ENCODE results near the gene PCDHGC4.

PCDHGC4 gene

DNA sequence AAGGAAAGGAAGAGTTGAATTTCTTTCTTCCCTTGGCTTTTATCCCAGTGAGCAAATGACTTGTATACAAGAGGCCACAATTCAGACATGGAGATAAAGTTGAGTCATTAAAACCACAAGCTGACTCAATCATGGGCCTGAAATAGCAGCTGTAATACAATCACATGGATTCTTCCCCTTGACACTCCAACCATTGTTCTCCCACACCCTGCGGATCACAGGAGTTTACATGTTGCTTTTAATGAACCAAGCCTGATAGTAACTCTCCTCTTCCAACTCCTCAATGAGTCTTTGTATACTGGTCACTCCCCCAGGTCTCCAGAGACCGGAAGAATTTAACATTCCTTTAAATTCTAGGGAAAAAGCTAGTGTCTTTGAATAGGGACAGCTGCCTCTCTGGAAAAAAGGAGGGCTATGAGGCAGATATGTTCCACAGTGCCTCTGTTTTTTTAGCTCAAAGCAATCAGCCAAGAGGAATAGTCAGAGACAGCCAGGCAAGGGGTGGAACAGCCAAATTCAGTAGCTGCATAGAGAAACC lies 36.5 kb downstream of the PCDHGC4 start:
- peaks cover 50% of the 10 kb centered on the region for H3K4me1 ChIP-seq (ENCODE audit: control insufficient read depth, insufficient read depth, low read length, unreplicated experiment)
- H2AFZ ChIP-seq (ENCODE audit: low read length, unreplicated experiment): no peak overlapping the region
- peaks cover 16% of the 10 kb centered on the region; the same call in 1 of the 2 replicates for H3K36me3 ChIP-seq (ENCODE audit: insufficient read depth, low read length)
- H3K79me2 ChIP-seq (ENCODE audit: control insufficient read depth, insufficient read depth, low read length, unreplicated experiment): no peaks in the 10 kb centered on the region
- H3K4me3 ChIP-seq (ENCODE audit: low read depth, low read length): no peak overlapping the region
- peak overlapping the region; percentile 84 for H3K27ac ChIP-seq (ENCODE audit: low read depth, low read length)
- H3K27me3 ChIP-seq (ENCODE audit: insufficient read depth, low read length): no peaks in the 10 kb centered on the region

DNA sequence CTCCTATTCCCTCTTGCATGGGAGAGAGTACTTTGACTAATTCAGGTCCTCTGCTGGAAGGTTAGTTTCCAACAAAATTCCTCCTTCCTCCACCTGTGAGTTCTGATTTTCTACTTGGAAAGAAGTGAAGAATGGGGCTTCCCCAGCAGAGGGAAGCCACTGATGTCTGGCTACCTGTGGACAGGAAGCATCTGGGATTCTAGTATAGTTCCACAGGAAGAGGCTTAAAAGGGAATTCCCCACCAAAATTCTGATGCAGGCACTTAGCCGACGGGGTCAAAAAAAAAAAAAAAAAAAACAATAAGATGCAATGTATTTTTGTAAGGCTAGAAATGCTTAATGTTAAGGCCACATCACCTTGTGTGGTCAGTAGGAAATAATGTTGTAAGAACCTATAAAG lies 37.5 kb downstream of the PCDHGC4 start:
- Histone ChIP-seq H3K79me2 (ENCODE audit: control insufficient read depth, insufficient read depth, low read length, unreplicated experiment) (no peaks in the 10 kb centered on the region), H3K27me3 (ENCODE audit: insufficient read depth, low read length) (no peaks in the 10 kb centered on the region), H3K4me3 (ENCODE audit: low read depth, low read length) (no peak overlapping the region), H3K27ac (ENCODE audit: low read depth, low read length) (peak overlapping the region; percentile 84), H3K4me1 (ENCODE audit: control insufficient read depth, insufficient read depth, low read length, unreplicated experiment) (peaks cover 50% of the 10 kb centered on the region), H2AFZ (ENCODE audit: low read length, unreplicated experiment) (no peak overlapping the region), H3K36me3 (ENCODE audit: insufficient read depth, low read length) (peaks cover 16% of the 10 kb centered on the region; the same call in 1 of the 2 replicates)

GRCh38 chr5:141523991-141524390 lies 39.2 kb downstream of the PCDHGC4 start:
- H3K27me3 ChIP-seq (ENCODE audit: insufficient read depth, low read length): no peaks in the 10 kb centered on the region
- H3K27ac ChIP-seq (ENCODE audit: low read depth, low read length): 0 out of 2 replicates have a peak overlapping the region, but pooled peaks have one; percentile 13
- no peaks in the 10 kb centered on the region for H3K79me2 ChIP-seq (ENCODE audit: control insufficient read depth, insufficient read depth, low read length, unreplicated experiment)
- no peak overlapping the region for H3K4me3 ChIP-seq (ENCODE audit: low read depth, low read length)
- peaks cover 15% of the 10 kb centered on the region; the same call in 1 of the 2 replicates for H3K36me3 ChIP-seq (ENCODE audit: insufficient read depth, low read length)
- H2AFZ ChIP-seq (ENCODE audit: low read length, unreplicated experiment): no peak overlapping the region
- peaks cover 55% of the 10 kb centered on the region for H3K4me1 ChIP-seq (ENCODE audit: control insufficient read depth, insufficient read depth, low read length, unreplicated experiment)

DNA sequence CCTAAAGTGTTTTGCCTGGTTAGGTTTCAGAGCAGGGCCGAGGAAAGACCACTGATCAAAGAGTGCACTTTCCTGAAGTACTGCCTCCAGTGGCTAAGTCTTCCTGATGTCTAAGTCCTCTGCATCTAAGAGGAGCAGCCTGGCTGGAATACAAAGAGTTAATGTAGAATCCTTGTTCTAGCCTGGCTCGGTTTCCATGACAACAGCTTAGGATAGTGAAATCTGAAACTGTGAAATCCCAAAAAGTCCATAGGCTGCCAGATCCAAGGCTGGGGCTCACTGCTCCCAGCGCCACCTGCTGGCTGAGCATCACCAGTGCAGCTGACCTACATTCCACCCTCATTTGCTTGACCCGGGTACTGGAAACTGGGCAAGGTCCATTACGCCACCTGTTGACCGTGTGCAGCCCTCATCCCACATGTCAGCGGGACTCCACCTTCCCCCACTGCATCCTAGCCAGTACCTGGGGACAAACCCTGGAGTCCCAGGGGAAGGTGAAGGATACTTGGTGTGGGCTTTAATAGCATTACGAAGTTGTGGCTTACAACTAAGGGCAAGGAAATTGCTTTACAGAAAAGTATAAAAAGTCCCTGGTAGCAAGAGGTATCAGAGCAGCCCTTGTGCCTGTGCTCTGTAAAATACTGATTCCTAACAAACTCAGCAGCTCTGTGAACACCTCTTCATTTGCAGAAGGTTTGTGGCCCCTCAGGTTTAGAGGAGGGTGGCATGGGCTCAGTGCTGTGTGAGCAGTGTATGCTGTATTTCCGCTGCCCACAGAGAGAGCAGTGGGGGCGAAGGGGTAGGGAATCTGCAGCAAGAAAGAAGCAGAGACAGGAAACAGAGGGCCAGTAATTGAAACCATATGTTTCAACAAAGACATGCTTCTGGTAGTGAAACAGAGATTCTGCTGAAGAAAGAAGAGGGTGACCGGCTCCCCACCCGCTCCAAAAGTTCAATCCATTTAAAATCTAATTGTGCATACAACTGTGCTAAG lies 40.1 kb downstream of the PCDHGC4 start:
- Histone ChIP-seq H3K79me2 (ENCODE audit: control insufficient read depth, insufficient read depth, low read length, unreplicated experiment) (no peaks in the 10 kb centered on the region), H3K36me3 (ENCODE audit: insufficient read depth, low read length) (peaks cover 6% of the 10 kb centered on the region; the same call in 1 of the 2 replicates), H3K4me1 (ENCODE audit: control insufficient read depth, insufficient read depth, low read length, unreplicated experiment) (peaks cover 58% of the 10 kb centered on the region), H3K27me3 (ENCODE audit: insufficient read depth, low read length) (no peaks in the 10 kb centered on the region), H3K4me3 (ENCODE audit: low read depth, low read length) (no peak overlapping the region), H3K27ac (ENCODE audit: low read depth, low read length) (peak overlapping the region; percentile 57), H2AFZ (ENCODE audit: low read length, unreplicated experiment) (no peak overlapping the region)

DNA sequence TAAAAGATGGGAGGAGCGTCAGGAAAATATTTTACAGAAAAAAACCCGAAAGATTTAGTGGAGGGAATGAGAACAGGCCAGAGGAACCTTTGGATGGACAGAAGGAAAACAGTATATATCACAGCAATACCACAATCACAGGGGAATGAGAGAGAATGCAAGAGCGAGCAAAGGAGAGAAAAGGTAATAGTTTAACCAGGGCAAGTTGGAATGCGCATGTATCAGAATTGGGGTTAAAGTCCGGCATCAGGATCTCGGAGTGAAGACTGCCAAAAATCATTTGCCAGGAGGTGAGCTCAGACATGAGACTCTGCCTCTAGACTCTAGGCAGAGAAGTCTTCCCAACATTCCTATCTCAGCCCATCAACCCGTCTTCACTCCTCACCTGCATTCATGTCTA lies 40.8 kb downstream of the PCDHGC4 start:
- no peak overlapping the region for H2AFZ ChIP-seq (ENCODE audit: low read length, unreplicated experiment)
- no peak overlapping the region for H3K4me3 ChIP-seq (ENCODE audit: low read depth, low read length)
- H3K36me3 ChIP-seq (ENCODE audit: insufficient read depth, low read length): peaks cover 6% of the 10 kb centered on the region; the same call in 1 of the 2 replicates
- peaks cover 50% of the 10 kb centered on the region for H3K4me1 ChIP-seq (ENCODE audit: control insufficient read depth, insufficient read depth, low read length, unreplicated experiment)
- H3K79me2 ChIP-seq (ENCODE audit: control insufficient read depth, insufficient read depth, low read length, unreplicated experiment): no peaks in the 10 kb centered on the region
- H3K27me3 ChIP-seq (ENCODE audit: insufficient read depth, low read length): no peaks in the 10 kb centered on the region
- peak overlapping the region; percentile 57 for H3K27ac ChIP-seq (ENCODE audit: low read depth, low read length)

- no peak overlapping the region for H2AFZ ChIP-seq (ENCODE audit: low read length, unreplicated experiment)
- peaks cover 34% of the 10 kb centered on the region for H3K4me1 ChIP-seq (ENCODE audit: control insufficient read depth, insufficient read depth, low read length, unreplicated experiment)
- no peaks in the 10 kb centered on the region for H3K79me2 ChIP-seq (ENCODE audit: control insufficient read depth, insufficient read depth, low read length, unreplicated experiment)
- H3K4me3 ChIP-seq (ENCODE audit: low read depth, low read length): no peak overlapping the region
- peaks cover 7% of the 10 kb centered on the region; the same call in 1 of the 2 replicates for H3K36me3 ChIP-seq (ENCODE audit: insufficient read depth, low read length)
- H3K27me3 ChIP-seq (ENCODE audit: insufficient read depth, low read length): no peaks in the 10 kb centered on the region
- no peak overlapping the region for H3K27ac ChIP-seq (ENCODE audit: low read depth, low read length)
Observed at GRCh38 chr5:141527426-141527825, 42.6 kb downstream of the PCDHGC4 start.

- Histone ChIP-seq H3K27ac (ENCODE audit: low read depth, low read length) (0 out of 2 replicates have a peak overlapping the region, but pooled peaks have one; percentile 12), H3K79me2 (ENCODE audit: control insufficient read depth, insufficient read depth, low read length, unreplicated experiment) (no peaks in the 10 kb centered on the region), H3K36me3 (ENCODE audit: insufficient read depth, low read length) (peaks cover 16% of the 10 kb centered on the region), H3K27me3 (ENCODE audit: insufficient read depth, low read length) (no peaks in the 10 kb centered on the region), H3K4me1 (ENCODE audit: control insufficient read depth, insufficient read depth, low read length, unreplicated experiment) (peaks cover 30% of the 10 kb centered on the region), H2AFZ (ENCODE audit: low read length, unreplicated experiment) (no peak overlapping the region), H3K4me3 (ENCODE audit: low read depth, low read length) (no peak overlapping the region)
Observed at GRCh38 chr5:141528291-141528984, 43.6 kb downstream of the PCDHGC4 start.

- no peaks in the 10 kb centered on the region for H3K79me2 ChIP-seq (ENCODE audit: control insufficient read depth, insufficient read depth, low read length, unreplicated experiment)
- 0 out of 2 replicates have a peak overlapping the region, but pooled peaks have one; percentile 12 for H3K27ac ChIP-seq (ENCODE audit: low read depth, low read length)
- no peak overlapping the region for H2AFZ ChIP-seq (ENCODE audit: low read length, unreplicated experiment)
- H3K27me3 ChIP-seq (ENCODE audit: insufficient read depth, low read length): no peaks in the 10 kb centered on the region
- H3K36me3 ChIP-seq (ENCODE audit: insufficient read depth, low read length): peaks cover 13% of the 10 kb centered on the region
- H3K4me3 ChIP-seq (ENCODE audit: low read depth, low read length): no peak overlapping the region
- peaks cover 29% of the 10 kb centered on the region for H3K4me1 ChIP-seq (ENCODE audit: control insufficient read depth, insufficient read depth, low read length, unreplicated experiment)
Observed at GRCh38 chr5:141529002-141529401, 44.2 kb downstream of the PCDHGC4 start.

DNA sequence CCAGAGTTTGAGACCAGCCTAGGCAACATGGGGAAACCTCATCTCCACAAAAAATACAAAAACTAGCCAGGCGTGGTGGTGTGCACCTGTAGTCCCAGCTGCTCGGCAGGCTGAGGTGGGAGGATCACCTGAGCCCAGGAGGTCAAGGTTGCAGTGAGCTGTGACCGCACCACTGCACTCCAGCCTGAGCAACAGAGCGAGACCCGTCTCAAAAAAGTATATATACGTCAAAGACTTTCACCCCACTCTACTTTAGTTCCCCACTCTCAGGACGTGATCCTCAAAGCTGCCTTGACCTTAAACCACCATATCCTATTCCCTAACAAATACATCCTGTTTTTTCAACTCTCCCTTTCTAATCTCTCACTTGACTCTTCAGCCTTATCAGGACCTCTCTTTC lies 45.0 kb downstream of the PCDHGC4 start:
- H3K79me2 ChIP-seq (ENCODE audit: control insufficient read depth, insufficient read depth, low read length, unreplicated experiment): no peaks in the 10 kb centered on the region
- H2AFZ ChIP-seq (ENCODE audit: low read length, unreplicated experiment): no peak overlapping the region
- no peaks in the 10 kb centered on the region for H3K27me3 ChIP-seq (ENCODE audit: insufficient read depth, low read length)
- H3K27ac ChIP-seq (ENCODE audit: low read depth, low read length): no peak overlapping the region
- H3K36me3 ChIP-seq (ENCODE audit: insufficient read depth, low read length): peaks cover 10% of the 10 kb centered on the region
- peaks cover 22% of the 10 kb centered on the region for H3K4me1 ChIP-seq (ENCODE audit: control insufficient read depth, insufficient read depth, low read length, unreplicated experiment)
- H3K4me3 ChIP-seq (ENCODE audit: low read depth, low read length): no peak overlapping the region

DNA sequence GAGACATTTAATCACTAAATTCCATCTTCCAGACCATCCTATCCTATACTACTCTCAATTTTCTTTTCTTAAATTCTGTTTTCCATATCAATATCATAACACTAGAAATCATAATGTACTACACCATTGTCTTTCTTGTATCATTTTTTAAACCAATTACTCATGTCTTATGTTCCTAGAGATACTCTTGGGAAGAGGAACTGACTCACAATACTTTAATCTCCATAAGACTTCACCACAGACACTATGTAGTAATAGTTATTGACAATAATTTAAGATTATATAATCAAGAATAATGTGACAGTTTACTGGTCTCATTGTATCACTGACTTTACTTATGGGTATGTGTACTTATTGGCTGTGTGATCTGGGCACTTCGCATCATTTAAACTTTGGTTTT lies 47.9 kb downstream of the PCDHGC4 start:
- Histone ChIP-seq H3K27ac (ENCODE audit: low read depth, low read length) (no peak overlapping the region), H3K36me3 (ENCODE audit: insufficient read depth, low read length) (peaks cover 10% of the 10 kb centered on the region)

More for the DNA sequence above, 47.9 kb downstream of the PCDHGC4 start:
- no peak overlapping the region for H2AFZ ChIP-seq (ENCODE audit: low read length, unreplicated experiment)
- no peak overlapping the region for H3K4me3 ChIP-seq (ENCODE audit: low read depth, low read length)
- no peaks in the 10 kb centered on the region for H3K27me3 ChIP-seq (ENCODE audit: insufficient read depth, low read length)
- peaks cover 12% of the 10 kb centered on the region for H3K4me1 ChIP-seq (ENCODE audit: control insufficient read depth, insufficient read depth, low read length, unreplicated experiment)
- H3K79me2 ChIP-seq (ENCODE audit: control insufficient read depth, insufficient read depth, low read length, unreplicated experiment): no peaks in the 10 kb centered on the region

Data from ACC112 (cell line).